IPS-15b (cell line): Measurements from ENCODE around the gene TBC1D22A.

Experiments used
- H3K27me3 ChIP-seq: one replicate; pipeline ENCODE4 v1.6.1; 2013; ENCODE audit warnings: low read length; ENCODE audit not compliant: control insufficient read depth, insufficient read depth
- H3K36me3 ChIP-seq: one replicate; pipeline ENCODE4 v1.6.1; 2013; ENCODE audit warnings: low read length; ENCODE audit not compliant: control insufficient read depth, insufficient read depth
- H3K4me1 ChIP-seq: one replicate; pipeline ENCODE4 v1.6.1; 2013; ENCODE audit warnings: mild to moderate bottlenecking, low read length; ENCODE audit not compliant: control insufficient read depth, insufficient read depth
- H3K4me3 ChIP-seq: one replicate; pipeline ENCODE4 v1.5.1; 2013; ENCODE audit warnings: low read depth, low read length
- H3K9ac ChIP-seq: one replicate; pipeline ENCODE4 v1.6.1; 2013; ENCODE audit warnings: low read depth, mild to moderate bottlenecking, low read length
- H3K9me3 ChIP-seq: one replicate; pipeline ENCODE4 v1.6.1; 2013; ENCODE audit warnings: mild to moderate bottlenecking, low read length; ENCODE audit not compliant: control insufficient read depth, insufficient read depth

TBC1D22A gene

DNA sequence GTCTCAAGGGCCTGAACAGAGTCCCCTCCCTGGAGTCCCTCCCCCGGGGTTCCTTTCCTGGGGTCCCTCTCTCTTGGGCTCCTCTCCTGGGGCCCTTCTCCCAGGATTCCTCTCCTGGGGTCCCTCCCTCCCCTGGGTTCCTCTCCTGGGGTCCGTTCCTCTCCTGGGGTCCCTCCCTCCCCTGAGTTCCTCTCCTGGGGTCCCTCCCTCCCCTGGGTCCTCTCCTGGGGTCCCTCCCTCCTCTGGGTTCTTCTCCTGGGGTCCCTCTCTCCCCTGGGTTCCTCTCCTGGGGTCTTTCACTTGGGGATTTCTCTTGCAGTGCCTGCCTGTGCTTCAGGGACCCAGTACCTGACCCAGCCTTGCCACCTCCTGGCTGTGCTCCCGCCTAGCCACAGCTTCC is 386.1 kb downstream of the TBC1D22A start:
- Histone ChIP-seq H3K4me3 (no peak overlapping the region), H3K27me3 (no peaks in the 10 kb centered on the region), H3K9ac (no peak overlapping the region), H3K4me1 (no peaks in the 10 kb centered on the region), H3K9me3 (no peaks in the 10 kb centered on the region), H3K36me3 (no peaks in the 10 kb centered on the region)

DNA sequence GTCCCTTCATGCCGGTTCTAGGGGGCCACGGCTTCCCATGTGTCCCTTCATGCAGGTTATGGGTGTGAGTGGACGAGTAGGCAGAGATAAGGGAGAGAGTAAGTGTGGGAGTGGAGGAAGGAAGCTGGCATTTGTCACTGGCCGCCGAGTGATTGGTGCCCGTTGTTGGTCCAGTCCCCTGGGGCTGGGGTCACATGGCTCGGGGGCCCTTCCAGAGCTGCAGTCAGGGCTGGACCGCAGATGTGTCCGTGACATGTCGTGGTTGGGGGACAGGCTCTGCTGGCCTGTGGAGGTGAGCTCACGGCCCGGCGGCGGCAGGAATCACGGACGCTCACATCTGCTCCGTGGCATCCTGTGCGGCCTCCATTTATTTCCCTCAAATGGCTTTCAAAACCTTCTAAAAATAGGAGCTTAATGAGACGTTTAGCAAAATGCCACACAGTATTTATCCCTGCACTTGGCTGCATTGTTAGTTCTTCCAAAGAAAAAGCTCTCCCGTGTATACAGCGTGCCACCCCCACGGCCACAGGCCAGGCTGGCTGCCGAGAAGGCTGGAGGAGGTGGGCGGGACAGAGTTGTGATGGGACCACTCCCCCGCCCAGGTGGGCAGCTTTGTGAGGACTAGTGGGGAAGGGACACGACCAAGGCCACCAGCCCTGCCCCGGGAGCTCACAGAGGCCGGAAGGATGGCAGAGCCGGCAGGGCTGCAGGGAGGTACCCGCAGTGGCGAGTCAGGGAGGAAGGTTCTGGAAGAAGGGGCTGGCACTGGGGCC is 386.7 kb downstream of the TBC1D22A start:
- H3K9ac ChIP-seq, result no peak overlapping the region
- no peaks in the 10 kb centered on the region for H3K9me3 ChIP-seq
- H3K27me3 ChIP-seq, result no peaks in the 10 kb centered on the region
- H3K4me1 ChIP-seq, result no peaks in the 10 kb centered on the region
- no peaks in the 10 kb centered on the region for H3K36me3 ChIP-seq
- no peak overlapping the region for H3K4me3 ChIP-seq

DNA sequence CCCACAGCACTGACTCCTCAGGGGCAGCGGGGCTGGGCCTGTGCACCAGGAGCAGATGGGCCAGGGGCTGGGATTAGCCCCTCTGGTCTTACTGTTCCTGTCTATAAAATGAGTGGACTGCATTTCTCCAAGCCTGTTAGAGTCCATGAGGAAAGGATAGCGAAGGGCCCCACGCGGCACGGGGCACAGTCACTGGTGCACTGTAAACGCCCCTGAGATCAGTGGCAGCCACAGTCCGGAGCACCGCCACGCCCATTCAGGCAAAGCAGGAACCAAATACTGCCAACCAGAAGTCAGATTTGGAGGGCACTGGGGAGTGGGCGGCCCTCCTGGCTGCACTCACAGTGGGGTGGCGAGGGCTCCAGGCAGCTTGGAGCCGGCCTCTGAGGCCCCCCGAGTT is 387.5 kb downstream of the TBC1D22A start:
- Histone ChIP-seq H3K4me1 (no peaks in the 10 kb centered on the region), H3K36me3 (no peaks in the 10 kb centered on the region), H3K9me3 (no peaks in the 10 kb centered on the region), H3K4me3 (no peak overlapping the region), H3K9ac (no peak overlapping the region), H3K27me3 (no peaks in the 10 kb centered on the region)

DNA sequence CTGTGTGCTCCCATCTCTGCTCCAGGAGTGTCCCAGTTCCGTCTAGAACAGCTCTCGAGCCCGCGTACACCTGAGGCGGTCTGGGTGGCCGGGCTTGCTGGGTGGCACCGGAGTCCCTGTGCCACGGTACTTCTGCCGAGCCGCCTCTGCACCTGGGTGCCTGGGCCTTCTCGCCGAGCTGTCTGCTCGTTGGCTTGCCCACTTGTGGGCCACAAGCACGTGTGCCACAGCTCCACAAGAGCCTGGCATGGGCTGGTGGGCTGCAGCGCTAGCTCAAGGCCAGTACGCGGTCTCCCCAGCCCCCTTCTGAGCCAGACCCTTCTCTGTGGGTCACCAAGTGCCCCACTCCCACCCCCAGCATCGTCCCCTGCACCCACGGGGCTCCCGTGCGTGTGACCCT is 388.0 kb downstream of the TBC1D22A start:
- H3K9me3 ChIP-seq, result no peaks in the 10 kb centered on the region
- no peaks in the 10 kb centered on the region for H3K4me1 ChIP-seq
- H3K4me3 ChIP-seq, result no peak overlapping the region
- H3K27me3 ChIP-seq, result no peaks in the 10 kb centered on the region
- no peaks in the 10 kb centered on the region for H3K36me3 ChIP-seq
- H3K9ac ChIP-seq, result no peak overlapping the region

DNA sequence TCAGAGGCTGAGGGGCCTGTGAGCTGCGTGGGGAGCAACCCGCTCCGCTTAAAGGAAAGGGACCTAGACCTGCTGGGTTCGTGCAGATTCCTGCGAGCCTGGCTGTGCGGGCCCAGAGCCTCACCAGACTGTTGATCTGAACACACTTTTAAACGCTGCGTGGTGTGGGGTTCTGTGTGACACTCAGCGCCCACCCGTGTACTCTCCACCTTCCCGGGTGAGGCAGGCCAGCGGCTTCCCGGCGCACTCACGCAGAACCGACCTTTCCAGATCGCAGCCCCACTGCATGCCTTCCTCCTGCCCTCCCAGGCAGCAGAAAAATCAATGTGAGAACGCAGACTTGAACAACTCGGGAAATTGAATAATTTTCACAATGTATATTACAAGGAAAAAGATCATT is 388.6 kb downstream of the TBC1D22A start:
- Histone ChIP-seq H3K9me3 (no peaks in the 10 kb centered on the region), H3K4me1 (no peaks in the 10 kb centered on the region), H3K9ac (no peak overlapping the region), H3K36me3 (no peaks in the 10 kb centered on the region), H3K27me3 (no peaks in the 10 kb centered on the region), H3K4me3 (no peak overlapping the region)

DNA sequence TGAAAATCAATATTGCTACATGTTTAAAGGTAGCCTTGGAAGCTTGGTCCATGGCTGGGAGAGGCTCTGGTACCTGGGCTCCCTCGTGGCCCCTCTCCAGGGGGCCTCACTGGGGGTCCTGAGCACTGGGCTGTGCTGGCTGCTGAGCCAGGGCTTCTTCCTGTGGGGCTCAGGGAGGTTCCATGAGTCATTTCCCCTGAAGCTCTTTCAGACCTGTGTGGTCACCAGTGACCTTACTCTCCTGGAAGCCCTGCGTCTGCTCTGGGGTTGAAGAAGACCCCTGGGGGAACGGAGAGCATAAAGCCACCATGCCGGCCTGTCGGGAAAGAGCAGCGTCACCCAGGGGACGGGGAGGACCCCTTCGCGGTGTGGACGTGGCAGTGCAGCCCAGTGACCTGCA is 389.0 kb downstream of the TBC1D22A start:
- Histone ChIP-seq H3K9ac (no peak overlapping the region), H3K9me3 (no peaks in the 10 kb centered on the region), H3K27me3 (no peaks in the 10 kb centered on the region), H3K4me3 (no peak overlapping the region), H3K4me1 (no peaks in the 10 kb centered on the region), H3K36me3 (no peaks in the 10 kb centered on the region)

GRCh38 chr22:47152236-47152635 is 389.8 kb downstream of the TBC1D22A start:
- H3K9me3 ChIP-seq, result no peaks in the 10 kb centered on the region
- no peaks in the 10 kb centered on the region for H3K36me3 ChIP-seq
- H3K4me3 ChIP-seq, result no peak overlapping the region
- no peaks in the 10 kb centered on the region for H3K27me3 ChIP-seq
- H3K4me1 ChIP-seq, result no peaks in the 10 kb centered on the region
- H3K9ac ChIP-seq, result no peak overlapping the region

DNA sequence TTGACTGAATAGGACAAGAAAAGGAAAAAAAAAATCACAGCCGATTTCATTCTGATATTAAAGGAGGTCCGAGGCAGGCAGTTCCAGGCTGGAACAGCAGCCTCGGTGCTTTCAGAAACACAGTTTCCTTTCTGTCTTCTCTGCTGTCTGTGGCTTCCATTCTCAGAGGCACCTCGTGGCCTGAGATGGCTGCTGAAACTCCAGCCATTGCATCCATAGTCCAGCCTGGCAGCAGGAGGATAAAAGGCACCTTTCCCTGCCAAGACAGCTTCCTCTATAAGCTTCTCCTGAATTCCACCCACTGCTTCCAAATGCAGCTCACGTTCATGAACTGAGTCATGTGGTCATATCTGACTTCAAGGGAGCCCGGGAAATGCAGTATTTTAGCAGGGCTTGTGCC is 390.5 kb downstream of the TBC1D22A start:
- Histone ChIP-seq H3K4me1 (no peaks in the 10 kb centered on the region), H3K9me3 (no peaks in the 10 kb centered on the region), H3K36me3 (no peaks in the 10 kb centered on the region), H3K27me3 (no peaks in the 10 kb centered on the region), H3K9ac (no peak overlapping the region), H3K4me3 (no peak overlapping the region)

- H3K4me1 ChIP-seq, result no peaks in the 10 kb centered on the region
- no peak overlapping the region for H3K4me3 ChIP-seq
- H3K9me3 ChIP-seq, result no peaks in the 10 kb centered on the region
- H3K36me3 ChIP-seq, result peaks cover 1% of the 10 kb centered on the region
- no peak overlapping the region for H3K9ac ChIP-seq
- H3K27me3 ChIP-seq, result no peaks in the 10 kb centered on the region
Measured at GRCh38 chr22:47153854-47154525, 391.5 kb downstream of the TBC1D22A start.

GRCh38 chr22:47154621-47155081 is 392.2 kb downstream of the TBC1D22A start:
- no peaks in the 10 kb centered on the region for H3K9me3 ChIP-seq
- no peaks in the 10 kb centered on the region for H3K27me3 ChIP-seq
- no peak overlapping the region for H3K4me3 ChIP-seq
- H3K4me1 ChIP-seq, result no peaks in the 10 kb centered on the region
- H3K36me3 ChIP-seq, result peaks cover 4% of the 10 kb centered on the region
- no peak overlapping the region for H3K9ac ChIP-seq

GRCh38 chr22:47155131-47155885 is 392.9 kb downstream of the TBC1D22A start:
- no peaks in the 10 kb centered on the region for H3K4me1 ChIP-seq
- H3K36me3 ChIP-seq, result peaks cover 4% of the 10 kb centered on the region
- no peak overlapping the region for H3K4me3 ChIP-seq
- no peak overlapping the region for H3K9ac ChIP-seq
- H3K27me3 ChIP-seq, result no peaks in the 10 kb centered on the region
- no peaks in the 10 kb centered on the region for H3K9me3 ChIP-seq
